GM18502 (cell line): ENCODE results near the gene KDM8.
A peak's percentile ranks its signal among the peaks of the same experiment; 100 is the strongest.
"Not testable (repeated sequence)": the region's sequence is repeated elsewhere in the genome, so short reads cannot be mapped to it uniquely, and the experiment has no call there.

ENCODE experiments used
- ATAC-seq: cut with Tn5 transposase; IDR thresholded peaks from one replicate; pipeline ENCODE4 v1.9.1; 2021; ENCODE audit warnings: mild to moderate bottlenecking; ENCODE audit not compliant: unreplicated experiment, poor library complexity

Gene KDM8

DNA sequence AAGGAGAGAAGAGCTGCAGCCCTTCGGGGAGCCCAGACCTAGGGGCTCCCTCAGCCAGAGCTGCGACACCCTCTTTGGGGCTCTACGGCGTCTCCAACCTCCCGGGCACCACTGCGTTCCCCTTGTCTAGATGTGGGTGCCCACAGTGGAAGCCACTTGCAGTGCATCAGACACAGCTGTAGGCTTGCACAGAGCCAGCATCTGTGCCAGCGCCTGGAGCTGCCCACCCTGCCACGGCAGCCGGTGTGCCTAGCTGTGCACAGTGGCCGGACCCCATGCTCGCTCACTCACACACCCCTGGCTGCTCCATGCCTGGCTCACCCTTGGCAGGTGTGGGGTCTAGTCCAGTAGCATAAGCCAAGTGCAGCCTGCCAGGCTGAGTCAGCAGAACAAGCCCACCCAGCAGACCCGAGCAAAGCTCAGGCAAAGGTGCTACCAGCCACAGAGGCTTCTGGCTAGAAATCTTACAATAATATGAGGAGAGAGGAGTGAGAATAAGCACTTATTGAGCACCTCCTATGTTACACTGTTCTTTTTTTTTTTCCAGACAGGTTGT is 12.9 kb upstream of the KDM8 start:
- no peak for ATAC-seq

DNA sequence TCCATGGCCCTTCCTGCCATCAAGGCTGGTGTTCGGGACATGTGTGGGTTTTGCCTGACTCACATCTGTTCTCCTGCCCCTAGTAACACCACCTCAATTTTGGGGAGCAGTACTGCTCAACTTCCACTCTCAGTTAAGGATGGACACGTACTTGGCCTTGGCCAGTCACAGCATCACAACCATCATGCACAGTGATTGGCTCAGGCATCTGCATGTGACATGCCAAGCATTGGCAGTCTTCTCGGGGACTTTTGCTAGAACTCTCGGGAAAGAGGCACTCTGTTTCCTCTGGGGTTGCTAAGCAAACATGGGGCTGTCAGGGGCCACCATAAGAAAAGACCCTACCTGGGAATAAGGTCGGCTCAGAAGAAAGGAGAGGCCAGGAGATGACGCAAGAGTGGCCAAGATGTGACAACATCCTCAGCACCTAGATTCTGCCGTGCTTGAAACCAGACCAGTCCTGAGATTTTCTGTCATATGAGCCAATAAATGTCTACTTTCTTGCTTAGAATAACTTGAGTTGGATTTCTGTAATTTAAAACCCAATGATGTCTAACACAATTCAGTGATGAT is 11.9 kb upstream of the KDM8 start:
- no peak for ATAC-seq

DNA sequence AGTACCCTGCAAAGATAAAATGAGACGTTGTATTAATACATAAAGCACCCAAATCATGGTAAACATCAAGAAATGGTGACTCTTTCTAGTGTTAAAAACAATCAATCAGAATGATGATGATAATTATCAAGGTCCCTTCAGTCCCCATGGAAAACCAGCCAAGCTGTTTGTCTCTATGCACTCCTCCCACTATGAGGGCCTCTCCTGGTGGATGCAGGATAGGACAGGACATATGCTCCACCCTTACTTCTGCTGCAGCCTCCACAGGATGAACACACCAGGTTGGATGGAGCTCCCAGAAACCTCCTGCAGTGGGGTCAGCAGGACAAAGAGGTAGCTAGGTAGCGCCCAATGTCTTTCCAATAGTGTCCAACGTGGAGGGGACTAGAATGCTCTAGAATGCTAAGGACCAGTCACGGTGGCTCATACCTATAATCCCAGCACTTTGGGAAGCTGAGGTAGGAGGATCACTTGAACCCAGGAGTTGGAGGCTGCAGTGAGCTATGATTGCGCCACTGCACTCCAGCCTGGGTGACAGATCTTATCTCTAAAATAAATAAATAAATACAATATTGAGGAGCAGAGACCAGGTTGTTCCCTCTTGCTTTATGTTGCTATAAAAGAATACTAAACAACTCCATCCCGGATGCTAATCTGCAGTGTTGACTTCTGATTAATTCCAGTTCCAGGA is 9.9 kb upstream of the KDM8 start:
- no peak for ATAC-seq

DNA sequence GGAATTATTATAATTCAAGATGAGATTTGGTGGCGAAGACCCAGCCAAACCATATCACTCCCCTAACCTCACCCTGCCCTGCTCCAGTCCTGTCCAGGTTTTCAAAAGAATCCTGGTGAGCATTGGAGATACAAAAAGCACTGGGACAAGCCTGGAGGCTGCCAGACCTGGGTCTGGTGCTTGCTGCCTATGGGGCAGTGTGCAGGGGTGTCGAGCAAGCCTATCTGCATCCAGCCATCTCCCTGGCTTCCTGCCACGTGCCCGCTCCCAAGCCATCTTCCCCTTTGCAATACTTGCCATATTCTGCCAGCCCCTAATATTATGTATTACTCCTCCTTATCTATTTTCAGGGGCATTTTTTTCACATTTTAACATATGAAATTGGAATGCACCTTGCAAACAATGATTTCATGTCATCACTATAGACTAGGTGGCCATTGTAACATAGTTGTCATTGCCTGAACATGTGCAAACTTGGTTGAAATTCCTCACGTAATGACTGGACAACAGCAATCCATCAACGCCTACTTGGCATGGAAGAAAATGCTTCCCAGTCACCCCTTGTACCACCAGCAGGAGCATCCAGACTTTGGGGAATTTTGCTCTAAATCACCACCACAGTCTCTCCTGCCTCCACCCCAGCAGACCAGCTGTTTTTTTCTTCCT is 8.1 kb upstream of the KDM8 start:
- ATAC-seq, result no peak

DNA sequence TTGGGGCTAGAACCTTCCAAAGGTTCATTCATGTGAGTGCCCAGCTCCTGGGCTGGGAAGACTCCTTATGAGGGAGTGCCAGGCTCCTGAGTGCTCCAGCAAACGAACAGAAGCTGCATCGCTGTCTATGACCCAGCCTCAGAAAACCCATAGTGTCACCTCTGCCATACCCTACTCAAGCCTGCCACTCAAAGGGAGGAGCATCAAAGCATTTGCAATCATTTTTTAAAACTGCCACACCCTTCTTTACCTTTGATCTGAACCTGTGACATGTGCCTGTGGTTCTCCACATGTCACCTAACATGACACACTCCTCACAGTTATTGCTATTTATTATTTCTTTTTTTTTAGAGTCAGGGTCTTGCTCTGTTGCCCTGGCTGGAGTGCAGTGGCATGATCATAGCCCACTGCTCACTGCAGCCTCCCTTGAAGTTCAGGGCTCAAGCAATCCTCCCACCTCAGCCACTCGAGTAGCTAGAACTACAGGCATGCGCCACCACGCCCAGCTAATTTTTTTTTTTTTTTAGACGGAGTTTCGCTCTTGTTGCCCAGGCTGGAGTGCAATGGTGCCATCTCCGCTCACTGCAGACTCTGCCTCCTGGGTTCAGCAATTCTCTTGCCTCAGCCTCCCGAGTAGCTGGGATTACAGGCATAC is 7.3 kb upstream of the KDM8 start:
- ATAC-seq, result no peak

DNA sequence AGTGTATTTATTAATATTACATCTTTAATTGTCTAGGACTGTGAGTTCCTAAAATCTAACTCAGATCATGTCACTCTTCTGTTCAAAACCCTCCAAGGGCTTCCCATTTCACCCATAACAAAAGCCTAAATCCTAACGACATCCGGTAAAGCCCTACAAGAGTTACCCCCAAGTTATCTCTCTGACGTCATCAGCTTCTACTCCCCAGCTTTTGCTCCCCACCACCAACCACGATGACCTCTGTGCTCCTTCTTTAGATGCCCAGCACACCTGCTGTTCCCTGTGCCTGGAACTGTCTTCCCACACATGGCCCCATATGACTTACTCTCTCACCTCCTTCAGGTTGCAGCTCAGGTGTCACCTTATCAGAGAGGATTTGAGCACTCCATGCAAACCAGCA is 6.3 kb upstream of the KDM8 start:
- ATAC-seq, result no peak

DNA sequence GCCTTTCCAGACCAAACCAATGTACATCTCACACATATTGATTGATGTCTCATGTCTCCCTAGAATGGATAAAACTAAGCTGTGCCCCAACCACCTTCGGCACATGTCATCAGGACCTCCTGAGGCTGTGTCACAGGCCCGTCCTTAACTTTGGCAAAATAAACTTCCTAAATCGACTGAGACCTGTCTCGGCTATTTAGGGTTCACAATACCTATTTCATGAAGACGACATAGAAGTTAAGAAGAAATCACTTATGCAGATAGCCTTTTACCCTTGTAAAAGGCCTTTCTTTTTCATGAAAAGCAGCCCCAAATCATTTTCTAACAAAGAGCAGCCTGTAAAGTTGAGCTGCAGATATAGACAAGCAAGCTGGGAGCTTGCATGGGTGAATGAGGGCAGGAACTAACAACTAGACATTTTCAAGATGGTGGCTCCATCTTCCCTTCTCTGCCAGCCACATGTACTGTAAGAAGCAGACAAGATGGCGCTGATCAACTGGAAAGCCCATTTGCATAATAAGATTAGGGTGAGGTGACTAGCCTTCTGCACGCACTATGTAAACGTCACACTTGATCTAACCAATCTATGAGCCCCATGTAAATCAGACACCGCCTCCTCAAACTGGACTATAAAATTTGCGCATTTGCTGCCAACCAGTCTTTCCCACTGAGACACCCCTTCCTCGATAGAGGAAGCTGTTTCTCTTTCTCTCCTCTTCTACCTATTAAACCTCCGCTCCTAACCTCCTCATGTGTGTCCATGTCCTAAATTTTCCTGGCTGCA is 4.7 kb upstream of the KDM8 start:
- no peak for ATAC-seq

DNA sequence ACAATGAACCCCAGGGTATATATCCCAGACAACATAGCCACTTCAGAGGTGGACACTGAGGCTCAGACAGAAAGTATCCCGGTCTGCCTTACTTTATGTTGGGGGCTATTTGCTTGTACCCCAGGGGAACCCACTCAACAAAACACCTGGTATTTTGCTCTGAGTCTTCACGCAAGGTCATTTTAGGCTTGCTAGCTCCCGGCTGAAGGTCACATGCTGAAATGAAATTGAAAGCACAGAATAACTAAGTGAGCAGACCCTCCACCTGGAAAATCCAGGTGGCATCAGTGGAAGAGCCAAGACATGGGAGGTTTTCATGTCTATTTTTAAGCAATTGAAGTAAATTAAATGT is 4.1 kb upstream of the KDM8 start:
- ATAC-seq, result no peak

DNA sequence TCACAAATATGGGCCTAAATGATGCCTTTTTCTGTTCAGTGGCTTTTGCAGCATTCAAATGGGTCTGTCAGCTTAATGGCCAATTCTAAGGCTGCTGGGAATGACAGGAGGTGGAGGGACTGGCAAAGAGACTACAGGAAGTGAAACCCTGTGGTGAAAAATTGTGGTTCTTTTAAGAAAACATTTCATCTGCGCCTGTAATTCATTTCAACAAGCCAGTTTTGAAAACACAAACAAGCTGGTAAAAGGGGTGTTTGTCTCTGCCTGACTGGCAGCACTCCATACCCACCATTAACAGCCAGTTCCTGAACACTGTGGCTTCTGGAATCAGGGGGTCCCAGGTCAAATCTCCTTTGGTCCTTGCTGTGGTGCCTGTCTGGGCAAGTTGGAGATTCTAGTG is 3.6 kb upstream of the KDM8 start:
- peak; percentile 42 for ATAC-seq

DNA sequence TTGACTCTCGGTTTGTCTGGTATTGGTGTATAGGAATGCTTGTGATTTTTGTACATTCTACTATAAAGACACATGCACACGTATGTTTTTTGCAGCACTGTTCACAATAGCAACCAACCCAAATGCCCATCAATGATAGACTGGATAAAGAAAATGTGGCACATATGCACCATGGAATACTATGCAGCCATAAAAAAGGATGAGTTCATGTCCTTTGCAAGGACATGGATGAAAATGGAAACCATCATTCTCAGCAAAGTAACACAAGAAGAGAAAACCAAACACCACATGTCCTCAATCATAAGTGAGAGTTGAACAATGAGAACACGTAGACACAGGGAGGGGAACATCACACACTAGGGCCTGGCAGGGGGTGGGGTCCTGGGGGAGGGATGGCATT is 2.4 kb upstream of the KDM8 start:
- ATAC-seq, result not testable (repeated sequence)

DNA sequence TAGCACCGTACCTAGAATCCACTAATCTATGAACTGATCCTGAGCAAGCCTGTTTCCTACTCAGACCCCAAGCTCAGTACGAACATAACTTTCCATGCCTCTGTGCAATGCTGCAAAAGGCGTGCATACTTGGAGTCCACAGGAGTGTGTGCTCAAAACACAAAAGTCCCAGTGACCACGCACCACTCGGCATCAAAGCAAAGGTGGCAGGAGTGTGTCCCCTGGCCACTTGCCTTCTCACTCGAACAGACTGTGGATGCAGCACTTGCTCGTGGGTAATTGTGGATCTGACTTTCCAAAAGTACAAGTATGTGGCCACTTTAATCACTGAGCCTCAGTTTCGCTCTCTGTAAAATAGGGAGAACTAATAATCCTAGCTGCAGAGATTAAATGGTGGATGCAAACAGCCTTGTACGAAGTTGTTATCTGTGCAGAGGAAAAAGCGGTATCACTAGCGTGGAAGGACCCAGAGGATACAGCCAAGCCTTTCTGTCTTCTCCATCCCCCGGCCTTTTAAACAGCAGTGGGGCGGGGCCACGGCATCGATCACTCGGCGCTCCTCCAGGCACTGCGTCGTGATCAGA is 311 bp upstream of the KDM8 start:
- peak; percentile 69 for ATAC-seq

DNA sequence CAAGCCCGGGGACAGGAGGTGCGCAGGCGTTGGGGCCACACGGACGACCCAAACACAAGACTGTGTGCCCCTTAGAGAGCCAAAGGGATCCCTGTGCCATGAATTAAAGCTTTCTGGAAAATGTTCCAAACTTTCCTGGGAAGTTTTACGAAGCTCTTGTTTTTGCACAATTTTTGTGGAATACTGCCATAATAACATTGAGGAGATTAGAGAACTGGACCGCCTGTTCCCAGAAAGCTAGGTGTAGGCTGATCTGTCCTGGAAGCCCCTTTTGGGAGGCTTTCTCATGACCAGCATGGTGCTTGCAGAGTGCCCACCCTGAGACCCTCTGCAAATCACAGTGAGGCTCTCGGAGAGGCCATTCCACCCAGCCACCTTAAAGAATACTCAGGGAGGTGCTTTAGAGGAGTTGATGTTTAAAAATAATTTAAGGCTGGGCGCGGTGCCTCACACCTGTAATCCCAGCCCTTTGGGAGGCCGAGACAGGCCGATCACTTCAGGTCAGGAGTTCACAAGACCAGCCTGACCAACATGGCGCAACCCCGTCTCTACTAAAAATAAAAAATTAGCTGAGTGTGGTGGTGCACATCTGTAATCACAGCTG is 1.1 kb downstream of the KDM8 start:
- no peak for ATAC-seq

DNA sequence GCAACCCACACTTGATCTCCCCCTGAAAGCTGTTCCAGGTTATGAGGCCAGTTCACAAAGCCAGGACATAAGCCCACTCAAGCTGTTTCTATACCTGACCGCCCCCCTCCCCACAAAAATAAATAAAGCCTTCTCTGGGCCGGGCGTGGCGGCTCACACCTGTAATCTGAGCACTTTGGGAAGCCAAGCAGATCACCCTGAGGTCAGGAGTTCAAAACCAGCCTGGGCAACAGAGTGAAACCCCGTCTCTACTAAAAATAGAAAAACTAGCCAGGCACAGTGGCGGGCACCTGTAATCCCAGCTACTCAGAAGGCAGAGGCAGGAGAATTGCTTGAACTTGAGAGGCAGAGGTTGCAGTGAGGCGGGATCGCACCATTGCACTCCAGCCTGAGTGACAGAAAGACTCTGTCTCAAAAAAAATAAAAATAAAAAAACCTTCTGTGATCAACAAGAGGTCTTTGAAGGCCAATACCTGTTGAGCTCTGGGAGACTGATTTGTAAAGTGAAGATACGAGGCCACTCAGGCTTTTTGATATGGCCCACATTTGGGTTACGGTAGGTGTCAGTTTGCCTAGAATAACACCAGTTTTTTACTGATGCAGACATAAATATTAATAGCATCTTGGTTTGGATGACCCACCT is 2.2 kb downstream of the KDM8 start:
- ATAC-seq, result no peak

DNA sequence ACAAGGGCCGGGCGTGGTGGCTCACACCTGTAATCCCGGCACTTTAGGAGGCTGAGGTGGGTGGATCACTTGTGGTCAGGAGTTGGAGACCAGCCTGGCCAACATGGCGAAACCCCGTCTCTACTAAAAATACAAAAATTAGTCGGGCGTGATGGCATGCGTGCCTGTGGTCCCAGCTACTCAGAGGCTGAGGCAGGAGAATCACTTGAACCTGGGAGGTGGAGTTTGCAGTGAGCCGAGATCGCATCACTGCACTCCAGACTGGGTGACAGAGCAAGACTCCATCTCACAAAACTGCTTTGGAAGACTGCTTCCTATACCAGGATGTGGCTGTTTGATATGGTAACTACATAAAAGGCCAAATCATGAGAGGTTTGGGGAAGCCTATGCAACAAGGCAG is 3.8 kb downstream of the KDM8 start:
- not testable (repeated sequence) for ATAC-seq

DNA sequence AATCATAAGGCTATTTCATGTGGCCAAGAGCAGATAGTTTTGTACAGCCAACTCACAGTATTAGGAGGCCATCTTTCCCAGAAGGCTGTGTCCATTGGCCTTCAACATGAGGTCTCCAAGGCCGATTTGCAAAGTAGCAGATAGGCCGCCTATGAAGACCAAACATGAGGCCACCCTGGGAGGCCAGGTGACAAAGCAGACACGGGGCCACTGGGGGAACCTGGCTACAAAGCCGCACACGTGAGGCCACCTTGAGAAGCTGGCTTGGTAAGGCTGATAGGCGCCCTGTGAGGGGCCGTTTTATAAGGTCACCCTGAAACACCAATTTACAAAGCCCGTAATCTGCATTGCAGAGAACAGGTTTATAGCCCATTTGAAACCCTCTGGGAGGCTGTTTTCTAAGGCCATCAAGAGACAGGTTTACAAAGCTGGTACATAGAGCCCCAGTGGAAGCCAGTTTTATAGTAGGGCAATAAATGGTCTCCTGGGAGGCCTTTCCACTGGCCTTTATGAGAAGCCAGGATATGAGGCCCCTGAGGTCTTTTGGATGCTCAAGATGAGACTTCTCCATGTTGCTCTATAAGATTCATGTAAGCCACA is 4.9 kb downstream of the KDM8 start:
- no peak for ATAC-seq

DNA sequence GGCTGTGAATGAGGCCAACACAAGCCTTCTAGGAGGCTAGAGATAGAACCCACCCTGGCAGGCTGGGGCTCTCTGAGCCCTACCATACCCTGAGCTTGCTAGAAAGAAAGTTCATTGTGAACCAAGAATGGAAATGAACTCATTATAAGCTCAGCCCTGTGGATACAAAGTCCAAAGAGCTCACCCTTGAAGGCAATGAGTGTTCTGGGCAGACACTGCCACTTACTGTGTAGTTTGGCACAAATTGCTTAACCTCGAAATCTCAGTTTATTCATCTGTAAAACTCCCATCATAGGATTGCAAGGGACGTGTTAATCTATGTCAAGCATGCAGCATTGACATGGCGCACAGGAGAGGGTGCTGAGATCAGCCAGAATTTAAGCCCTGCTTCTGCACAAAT is 5.5 kb downstream of the KDM8 start:
- no peak for ATAC-seq

DNA sequence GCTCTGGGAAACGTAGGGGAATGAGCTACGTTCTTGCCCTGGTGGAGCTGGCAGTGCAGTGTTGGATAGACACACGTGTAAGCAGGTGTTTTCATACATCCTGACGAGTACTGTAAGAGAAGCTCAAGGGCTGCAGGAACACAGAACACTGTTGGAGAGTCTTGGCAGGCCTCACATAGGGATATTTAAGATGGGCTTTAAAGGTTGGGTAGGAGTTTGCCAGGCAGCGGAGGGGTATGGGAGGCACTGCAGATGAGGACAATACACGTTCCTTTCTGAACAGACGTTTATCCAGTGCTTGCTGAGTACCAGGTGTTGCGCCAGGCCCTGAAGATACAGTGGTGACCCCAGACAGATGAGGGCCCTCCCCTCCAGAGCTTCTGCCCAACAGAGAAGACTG is 6.3 kb downstream of the KDM8 start:
- no peak for ATAC-seq

DNA sequence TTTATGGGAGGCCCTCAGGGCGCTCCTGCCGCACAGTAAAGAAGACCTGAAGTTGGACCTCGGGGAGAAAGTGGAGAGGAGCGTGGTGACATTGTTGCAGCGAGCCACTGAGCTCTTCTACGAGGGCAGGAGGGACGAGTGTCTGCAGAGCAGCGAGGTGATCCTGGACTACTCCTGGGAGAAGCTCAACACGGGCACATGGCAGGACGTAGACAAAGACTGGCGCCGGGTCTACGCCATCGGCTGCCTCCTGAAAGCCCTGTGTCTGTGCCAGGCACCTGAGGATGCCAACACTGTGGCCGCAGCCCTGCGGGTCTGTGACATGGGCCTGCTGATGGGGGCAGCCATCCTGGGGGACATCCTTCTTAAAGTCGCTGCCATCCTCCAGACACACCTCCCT is 6.8 kb downstream of the KDM8 start:
- no peak for ATAC-seq

DNA sequence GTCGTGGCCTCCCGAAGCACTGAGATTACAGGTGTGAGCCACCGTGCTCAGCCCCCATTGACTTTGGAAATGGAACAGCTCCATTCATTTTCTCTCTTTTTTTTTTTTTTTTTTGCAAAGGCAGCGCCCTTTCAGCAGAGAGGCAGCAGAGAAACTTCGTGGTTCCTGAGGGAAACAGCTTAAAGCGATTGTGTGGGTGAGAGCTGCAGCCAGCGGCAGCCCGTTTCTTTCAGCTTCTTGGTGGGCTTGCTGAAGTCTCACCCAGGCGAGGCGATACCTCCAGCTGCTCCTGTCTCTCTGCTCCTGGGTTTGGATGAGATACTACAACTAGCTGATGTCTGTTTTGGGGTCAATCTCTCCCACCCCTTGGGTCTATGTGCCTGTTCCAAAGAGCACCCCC is 7.7 kb downstream of the KDM8 start:
- ATAC-seq, result no peak
